Measurements from ENCODE around the gene COPA.

GRCh38 chr1:160300173-160300572 is 42.9 kb downstream of the COPA start:
- no peak for TF ChIP-seq CTCF (IDR thresholded peaks at IDR 0.05; ENCODE audit: poor library complexity)
- TF ChIP-seq EZH2phosphoT487 (IDR thresholded peaks at IDR 0.05; ENCODE audit: low read depth, severe bottlenecking, unreplicated experiment) = no peak

Measured in hepatocyte (in vitro differentiated cells).